Parathyroid adenoma (tissue), 2 donors: ENCODE measurements around the gene PANX2.

Source experiments
- H2AFZ ChIP-seq: fragments of 300-600 bp; sonication (generic); one replicate; pipeline ENCODE4 v1.7.0; 2017; ENCODE audit warnings: antibody characterized with exemption, mild to moderate bottlenecking
- H3K27ac ChIP-seq: fragments of 300-600 bp; sonication (generic); one replicate; pipeline ENCODE4 v1.7.0; 2017
- H3K27me3 ChIP-seq: fragments of 300-600 bp; sonication (generic); one replicate; pipeline ENCODE4 v1.7.0; 2017; ENCODE audit warnings: low read length; ENCODE audit not compliant: control insufficient read depth, insufficient read depth
- H3K36me3 ChIP-seq: fragments of 300-600 bp; sonication (generic); one replicate; pipeline ENCODE4 v1.7.0; 2017; ENCODE audit warnings: low read length; ENCODE audit not compliant: control insufficient read depth, insufficient read depth
- H3K4me1 ChIP-seq: fragments of 300-600 bp; sonication (generic); one replicate; pipeline ENCODE4 v1.7.0; 2017; ENCODE audit warnings: control low read depth
- H3K4me2 ChIP-seq: fragments of 300-600 bp; sonication (generic); one replicate; pipeline ENCODE4 v1.7.0; 2017; ENCODE audit warnings: low read length
- H3K4me3 ChIP-seq: fragments of 300-600 bp; sonication (generic); one replicate; pipeline ENCODE4 v1.7.0; 2017; ENCODE audit warnings: low read depth, low read length
- H3K79me2 ChIP-seq: fragments of 300-600 bp; sonication (generic); one replicate; pipeline ENCODE4 v1.7.0; 2017; ENCODE audit warnings: control low read depth
- H3K9ac ChIP-seq: fragments of 300-600 bp; sonication (generic); one replicate; pipeline ENCODE4 v1.7.0; 2017; ENCODE audit warnings: mild to moderate bottlenecking
- H3K9me3 ChIP-seq: fragments of 300-600 bp; sonication (generic); one replicate; pipeline ENCODE4 v1.7.0; 2017; ENCODE audit warnings: low read length; ENCODE audit not compliant: control insufficient read depth
- CTCF ChIP-seq: fragments of 300-600 bp; sonication (generic); IDR thresholded peaks from one replicate; pipeline ENCODE4 v1.7.0; 2017; ENCODE audit warnings: antibody characterized with exemption, mild to moderate bottlenecking
- donor health status: primary hyperparathyroidism.

PANX2 gene

GRCh38 chr22:50221410-50222300, 51.1 kb downstream of the PANX2 start:
- no peaks in the 10 kb centered on the region for H3K36me3 ChIP-seq
- no peaks in the 10 kb centered on the region for H3K27me3 ChIP-seq
- H3K27ac ChIP-seq: no peak overlapping the region
- H3K4me3 ChIP-seq: no peak overlapping the region
- H2AFZ ChIP-seq: no peak overlapping the region
- no peaks in the 10 kb centered on the region for H3K79me2 ChIP-seq
- H3K4me2 ChIP-seq: no peak overlapping the region
- TF ChIP-seq CTCF: no peak
- H3K9ac ChIP-seq: no peak overlapping the region
- no peaks in the 10 kb centered on the region for H3K9me3 ChIP-seq
- H3K4me1 ChIP-seq: no peaks in the 10 kb centered on the region

- no peaks in the 10 kb centered on the region for H3K27me3 ChIP-seq
- no peaks in the 10 kb centered on the region for H3K79me2 ChIP-seq
- no peaks in the 10 kb centered on the region for H3K36me3 ChIP-seq
- no peak overlapping the region for H3K27ac ChIP-seq
- no peaks in the 10 kb centered on the region for H3K9me3 ChIP-seq
- H3K4me1 ChIP-seq: no peaks in the 10 kb centered on the region
- H3K4me3 ChIP-seq: no peak overlapping the region
- H3K4me2 ChIP-seq: no peak overlapping the region
- no peak for TF ChIP-seq CTCF
- no peak overlapping the region for H3K9ac ChIP-seq
- no peak overlapping the region for H2AFZ ChIP-seq
Measured at GRCh38 chr22:50222508-50222907, 52.0 kb downstream of the PANX2 start.

GRCh38 chr22:50224071-50224470, 53.5 kb downstream of the PANX2 start:
- Histone ChIP-seq H3K4me2 (no peak overlapping the region), H2AFZ (no peak overlapping the region), H3K27me3 (no peaks in the 10 kb centered on the region), H3K79me2 (no peaks in the 10 kb centered on the region), H3K27ac (no peak overlapping the region), H3K9ac (no peak overlapping the region), H3K4me3 (no peak overlapping the region), H3K4me1 (no peaks in the 10 kb centered on the region), H3K9me3 (no peaks in the 10 kb centered on the region), H3K36me3 (no peaks in the 10 kb centered on the region)
- TF ChIP-seq CTCF: no peak

- Histone ChIP-seq H3K9me3 (no peaks in the 10 kb centered on the region), H3K4me2 (no peak overlapping the region), H3K4me1 (no peaks in the 10 kb centered on the region), H3K27ac (no peak overlapping the region), H3K79me2 (peaks cover 2% of the 10 kb centered on the region), H2AFZ (no peak overlapping the region), H3K36me3 (no peaks in the 10 kb centered on the region), H3K9ac (no peak overlapping the region), H3K4me3 (no peak overlapping the region), H3K27me3 (no peaks in the 10 kb centered on the region)
- TF ChIP-seq CTCF: no peak
Measured at GRCh38 chr22:50225200-50225969, 54.9 kb downstream of the PANX2 start.
